Effector memory CD4-positive, alpha-beta T cell (primary cell): ENCODE results near the gene PALLD.

Experiments used
- DNase-seq, 3 donors: peaks; one replicate each; pipeline ENCODE4 v3.0.0-alpha.2; 2020
- H3K27ac ChIP-seq: 2 replicates; pipeline ENCODE4 v1.7.0; 2013; ENCODE audit warnings: mild to moderate bottlenecking, low read length, moderate library complexity; ENCODE audit not compliant: insufficient read depth, poor library complexity, severe bottlenecking
- H3K27me3 ChIP-seq: replicated peaks from 2 replicates; pipeline ENCODE4 v1.7.0; 2013; ENCODE audit warnings: mild to moderate bottlenecking, low read length; ENCODE audit not compliant: insufficient read depth, control insufficient read depth, poor library complexity, severe bottlenecking
- H3K36me3 ChIP-seq: 2 replicates; pipeline ENCODE4 v1.7.0; 2013; ENCODE audit warnings: mild to moderate bottlenecking, low read length, moderate library complexity; ENCODE audit not compliant: control insufficient read depth, insufficient read depth
- H3K4me1 ChIP-seq: 2 replicates; pipeline ENCODE4 v1.7.0; 2013; ENCODE audit warnings: low read length, mild to moderate bottlenecking; ENCODE audit not compliant: control insufficient read depth, insufficient read depth, poor library complexity, severe bottlenecking
- H3K4me3 ChIP-seq: 2 replicates; pipeline ENCODE4 v1.7.0; 2013; ENCODE audit warnings: low read length, low read depth, mild to moderate bottlenecking; ENCODE audit not compliant: insufficient read depth, poor library complexity, severe bottlenecking
- H3K9me3 ChIP-seq: 2 replicates; pipeline ENCODE4 v1.7.0; 2013; ENCODE audit warnings: mild to moderate bottlenecking, low read length, moderate library complexity; ENCODE audit not compliant: control insufficient read depth

The PALLD gene

DNA sequence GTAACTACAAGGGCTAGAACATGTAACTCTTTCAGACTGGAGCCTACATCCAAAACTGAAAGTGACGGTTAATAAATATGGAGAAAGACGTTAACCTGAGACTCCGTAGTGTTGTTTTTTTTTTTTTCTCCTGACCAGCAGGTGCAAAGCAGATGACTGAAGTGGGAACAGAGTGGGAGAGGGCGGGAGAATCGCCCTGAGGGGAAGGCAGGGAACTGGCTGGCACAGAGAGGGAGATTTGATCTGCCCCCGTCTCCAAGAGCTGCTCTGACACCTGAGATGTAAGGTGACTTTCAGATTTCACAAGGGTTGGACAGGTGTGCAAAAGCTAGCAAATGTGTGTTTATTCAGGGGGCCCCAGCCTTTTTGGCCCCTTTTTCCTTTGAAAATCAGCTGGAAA is 180.2 kb downstream of the PALLD start:
- no peaks in the 10 kb centered on the region for H3K4me1 ChIP-seq
- H3K36me3 ChIP-seq, result no peaks in the 10 kb centered on the region
- no peak overlapping the region for H3K4me3 ChIP-seq
- DNase-seq, result no peak
- H3K9me3 ChIP-seq, result no peaks in the 10 kb centered on the region
- no peaks in the 10 kb centered on the region for H3K27me3 ChIP-seq
- no peak overlapping the region for H3K27ac ChIP-seq

DNA sequence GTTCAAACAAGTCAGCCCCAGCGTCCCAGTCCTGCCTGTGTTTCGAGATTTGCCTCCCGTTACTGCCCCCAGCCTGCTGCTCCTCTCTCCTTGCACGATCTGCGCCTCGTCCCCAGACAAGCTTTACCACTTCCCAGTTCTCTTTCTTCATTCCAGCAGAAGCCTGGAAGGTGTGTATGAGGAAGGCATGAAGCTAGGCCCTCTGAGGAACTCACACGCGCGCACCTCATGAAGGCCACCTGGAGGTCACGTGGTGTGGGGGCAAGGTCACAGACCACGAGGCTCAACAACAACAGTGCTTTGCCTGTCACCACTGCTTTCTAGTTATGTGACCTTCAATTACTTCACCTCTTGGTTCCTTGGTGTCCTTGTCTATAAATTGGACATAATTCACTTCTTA is 181.0 kb downstream of the PALLD start:
- no peak overlapping the region for H3K27ac ChIP-seq
- no peaks in the 10 kb centered on the region for H3K4me1 ChIP-seq
- H3K9me3 ChIP-seq, result no peaks in the 10 kb centered on the region
- no peaks in the 10 kb centered on the region for H3K27me3 ChIP-seq
- DNase-seq, result no peak
- H3K4me3 ChIP-seq, result no peak overlapping the region
- H3K36me3 ChIP-seq, result no peaks in the 10 kb centered on the region

DNA sequence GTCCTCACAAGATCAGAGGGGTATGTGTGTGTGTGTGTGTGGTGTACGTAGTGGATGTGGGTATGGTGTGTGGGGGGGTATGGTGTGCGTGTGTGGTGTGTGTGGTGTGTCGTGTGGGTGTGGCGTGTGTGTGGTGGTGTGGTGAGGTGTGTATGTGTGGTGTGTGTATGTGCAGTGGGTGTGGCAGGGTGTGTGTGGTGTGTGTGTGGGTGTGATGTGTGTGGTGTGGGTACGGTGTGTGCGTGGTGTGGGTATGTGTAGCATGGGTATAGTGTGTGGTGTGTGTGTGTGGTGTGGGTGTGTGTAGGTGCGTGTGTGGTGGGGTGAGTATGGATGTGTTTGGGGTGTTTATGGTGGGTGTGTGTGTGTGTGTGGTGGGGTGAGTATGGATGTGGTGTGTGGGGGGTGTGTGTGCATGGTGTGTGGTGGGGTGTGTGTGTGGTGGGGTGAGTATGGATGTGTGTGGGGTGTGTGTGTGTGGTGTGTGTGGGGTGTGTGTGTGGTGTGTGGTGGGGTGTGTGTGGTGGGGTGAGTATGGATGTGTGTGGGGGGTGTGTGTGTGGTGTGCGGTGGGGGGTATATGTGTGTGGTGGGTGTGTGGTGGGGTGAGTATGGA is 182.0 kb downstream of the PALLD start:
- Histone ChIP-seq H3K36me3 (no peaks in the 10 kb centered on the region), H3K27ac (no peak overlapping the region), H3K9me3 (no peaks in the 10 kb centered on the region), H3K4me1 (no peaks in the 10 kb centered on the region), H3K27me3 (no peaks in the 10 kb centered on the region), H3K4me3 (no peak overlapping the region)
- DNase-seq, result no peak

DNA sequence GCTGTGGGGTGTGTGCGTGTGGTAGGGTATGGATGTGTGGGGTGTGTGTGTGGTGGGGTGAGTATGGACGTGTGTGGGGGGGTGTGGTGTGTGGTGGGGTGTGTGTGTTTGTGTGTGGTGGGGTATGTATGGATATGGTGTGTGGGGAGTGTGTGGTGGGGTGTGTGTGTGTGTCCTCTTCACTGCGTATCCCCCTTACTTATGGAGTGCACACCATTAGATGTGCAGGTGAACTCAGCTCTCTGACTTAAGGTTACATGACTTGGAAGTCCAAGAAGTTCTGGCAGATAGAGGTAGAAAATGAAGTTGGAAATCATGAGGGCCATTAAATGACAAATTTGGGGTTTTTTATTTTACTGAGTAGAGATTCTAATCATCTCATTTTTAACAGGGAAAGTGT is 182.5 kb downstream of the PALLD start:
- Histone ChIP-seq H3K36me3 (no peaks in the 10 kb centered on the region), H3K27me3 (no peaks in the 10 kb centered on the region), H3K4me3 (no peak overlapping the region), H3K27ac (no peak overlapping the region), H3K9me3 (no peaks in the 10 kb centered on the region), H3K4me1 (no peaks in the 10 kb centered on the region)
- no peak for DNase-seq

DNA sequence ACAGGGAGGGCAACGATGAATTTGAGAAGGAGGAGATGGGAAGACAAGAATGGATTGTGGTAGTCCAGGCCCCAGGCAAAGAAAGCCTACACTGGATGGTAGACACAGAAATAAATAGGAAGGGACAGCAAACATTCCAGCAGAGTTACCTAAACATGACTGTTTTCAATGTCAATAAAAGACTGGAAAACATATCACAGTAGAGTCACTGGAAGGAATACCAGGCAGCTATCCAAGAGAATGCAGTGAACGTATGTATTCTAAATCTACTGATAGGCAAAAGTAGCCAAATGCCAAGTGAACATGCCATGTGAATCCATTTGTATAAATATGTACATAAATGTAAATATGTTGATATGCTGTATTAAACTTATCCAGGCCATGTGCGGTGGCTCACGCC is 183.0 kb downstream of the PALLD start:
- Histone ChIP-seq H3K4me1 (no peaks in the 10 kb centered on the region), H3K36me3 (no peaks in the 10 kb centered on the region), H3K9me3 (no peaks in the 10 kb centered on the region), H3K27me3 (no peaks in the 10 kb centered on the region), H3K27ac (no peak overlapping the region), H3K4me3 (no peak overlapping the region)
- no peak for DNase-seq

DNA sequence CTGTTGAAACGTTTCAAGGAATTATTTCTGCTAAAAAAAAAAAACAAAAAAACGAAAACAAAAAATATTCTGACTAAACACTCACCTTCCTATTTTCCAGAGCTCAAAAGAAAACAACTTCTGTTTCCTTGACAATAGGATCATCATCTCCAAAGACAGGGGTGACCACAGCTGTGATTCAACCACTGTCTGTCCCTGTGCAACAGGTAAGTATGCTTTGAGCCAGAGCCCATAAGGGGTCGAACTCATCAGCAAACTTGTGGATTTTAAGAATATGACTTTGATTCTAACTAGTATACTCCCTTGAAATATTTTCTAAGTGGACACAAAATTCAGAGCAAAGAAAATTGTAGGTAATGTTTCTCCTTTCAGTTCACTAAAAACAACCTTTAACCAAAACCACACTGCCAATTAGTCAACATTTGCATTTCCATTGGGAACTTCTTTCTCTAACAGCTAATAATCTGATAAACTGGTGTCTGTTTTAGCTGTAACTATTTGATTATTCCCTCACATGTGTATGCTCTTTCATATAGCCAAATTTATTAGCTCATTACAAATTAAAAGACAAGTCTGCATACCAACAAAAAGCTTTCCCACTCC is 186.1 kb downstream of the PALLD start:
- Histone ChIP-seq H3K4me1 (no peaks in the 10 kb centered on the region), H3K9me3 (no peaks in the 10 kb centered on the region), H3K4me3 (no peak overlapping the region), H3K36me3 (no peaks in the 10 kb centered on the region), H3K27me3 (no peaks in the 10 kb centered on the region), H3K27ac (no peak overlapping the region)
- no peak for DNase-seq

DNA sequence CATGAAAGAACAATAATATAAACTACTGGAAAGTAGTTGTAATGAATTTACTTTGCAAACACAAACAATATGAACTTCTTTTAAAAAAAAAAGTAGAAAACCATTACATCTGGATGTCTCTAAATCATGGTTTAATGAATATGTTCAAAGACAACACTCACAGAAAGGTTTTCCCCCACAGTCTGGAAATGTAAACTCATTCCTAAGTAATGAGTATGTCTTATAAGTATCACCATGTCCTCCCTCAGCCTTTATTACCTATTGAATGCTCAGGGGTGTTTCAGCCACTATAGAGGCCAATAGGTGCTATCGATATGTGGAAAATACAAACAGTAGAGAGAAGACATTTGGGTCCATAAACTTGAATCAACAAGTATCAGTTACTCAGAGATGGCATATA is 186.7 kb downstream of the PALLD start:
- Histone ChIP-seq H3K27ac (no peak overlapping the region), H3K4me3 (no peak overlapping the region), H3K36me3 (no peaks in the 10 kb centered on the region), H3K9me3 (no peaks in the 10 kb centered on the region), H3K27me3 (no peaks in the 10 kb centered on the region), H3K4me1 (no peaks in the 10 kb centered on the region)
- DNase-seq, result no peak

DNA sequence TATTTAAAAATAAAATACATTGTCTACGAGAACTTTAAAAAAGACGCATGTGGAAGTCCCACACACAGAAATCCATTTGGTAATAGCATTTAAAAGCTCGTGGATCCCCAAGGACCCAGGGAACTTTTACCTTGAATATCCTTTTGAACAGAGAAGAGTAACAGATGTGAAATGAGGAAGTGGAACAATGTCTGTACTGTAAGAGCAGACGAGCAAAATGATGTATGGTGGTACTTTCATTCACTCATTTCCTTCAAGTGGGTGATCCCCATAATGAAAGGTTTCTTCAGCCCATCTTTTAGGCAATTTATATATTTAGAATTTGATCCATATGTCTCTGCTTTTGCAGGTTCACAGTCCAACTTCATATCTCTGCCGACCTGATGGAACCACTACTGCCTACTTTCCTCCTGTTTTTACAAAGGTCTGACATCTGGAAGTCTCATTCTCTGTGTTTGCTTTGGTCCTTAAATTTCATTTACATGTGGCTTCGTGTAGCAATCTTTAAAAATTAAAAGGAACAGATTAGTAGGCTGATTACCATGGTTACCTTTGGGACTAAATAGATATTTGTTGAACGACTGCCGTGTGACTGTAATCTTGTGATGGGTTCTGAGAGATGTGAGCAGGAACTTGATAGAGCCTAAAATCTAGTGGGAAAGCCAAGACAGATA is 188.4 kb downstream of the PALLD start:
- Histone ChIP-seq H3K4me1 (no peaks in the 10 kb centered on the region), H3K27ac (no peak overlapping the region), H3K9me3 (no peaks in the 10 kb centered on the region), H3K36me3 (no peaks in the 10 kb centered on the region), H3K4me3 (no peak overlapping the region), H3K27me3 (no peaks in the 10 kb centered on the region)
- DNase-seq, result no peak

DNA sequence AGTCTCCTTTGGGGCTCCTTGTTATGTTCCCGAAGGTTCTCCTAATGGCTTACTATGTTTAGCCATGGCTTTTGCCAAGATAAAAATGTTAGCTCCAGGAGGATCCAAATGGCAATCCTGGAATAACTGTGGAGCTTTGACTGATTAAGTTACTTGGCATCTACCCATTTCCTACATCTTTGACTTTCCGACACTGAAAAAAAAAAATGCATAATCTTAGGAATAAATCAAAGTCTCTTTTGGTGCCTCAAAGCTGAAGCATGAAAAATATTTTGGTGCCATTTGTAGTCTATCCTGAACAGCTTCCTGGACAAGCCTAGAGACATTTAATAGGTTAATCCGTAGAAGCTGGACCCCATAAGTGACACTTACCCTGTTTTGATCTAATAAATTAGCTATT is 191.7 kb downstream of the PALLD start:
- DNase-seq, result no peak
- H3K36me3 ChIP-seq, result no peaks in the 10 kb centered on the region

DNA sequence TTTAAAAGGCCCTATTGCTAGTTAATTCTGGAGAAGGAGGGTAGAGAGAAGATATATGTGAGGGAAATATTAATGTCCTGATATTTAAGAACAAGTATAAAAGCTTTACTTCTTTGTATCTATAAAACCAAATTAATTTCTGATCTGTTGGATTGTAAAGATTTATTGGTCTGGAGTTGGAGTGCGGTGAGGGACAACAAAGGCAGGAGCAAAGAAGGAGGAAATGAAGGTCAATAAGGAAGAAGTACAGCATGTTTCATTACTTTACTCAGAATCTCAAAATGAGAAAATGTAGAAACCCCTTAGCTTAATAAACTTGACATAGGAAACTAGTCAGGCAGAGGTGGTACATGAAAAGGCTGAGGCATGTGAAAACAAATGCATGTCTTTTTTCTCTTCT is 192.9 kb downstream of the PALLD start:
- no peaks in the 10 kb centered on the region for H3K9me3 ChIP-seq
- H3K27ac ChIP-seq, result no peak overlapping the region
- H3K4me1 ChIP-seq, result no peaks in the 10 kb centered on the region
- no peak overlapping the region for H3K4me3 ChIP-seq
- no peaks in the 10 kb centered on the region for H3K27me3 ChIP-seq
- DNase-seq, result no peak
- no peaks in the 10 kb centered on the region for H3K36me3 ChIP-seq

More for the DNA sequence above, 191.7 kb downstream of the PALLD start:
- Histone ChIP-seq H3K27ac (no peak overlapping the region), H3K4me3 (no peak overlapping the region), H3K9me3 (no peaks in the 10 kb centered on the region), H3K27me3 (no peaks in the 10 kb centered on the region), H3K4me1 (no peaks in the 10 kb centered on the region)
